Liver (tissue), 9 donors: Measurements from ENCODE around the gene TTC21A. TPM values are rescaled to one million over a fixed set of nuclear protein-coding genes. Genes with fewer than 3 reads are reported as not detected.

Experiments used
- DNase-seq: peaks from one replicate; pipeline ENCODE4 v3.0.0-alpha.2; 2017; ENCODE audit warnings: low spot score
- H3K27ac ChIP-seq, 2 donors: one replicate each; pipeline ENCODE4 v1.7.0; 2013; ENCODE audit warnings: inconsistent platforms in 2 of 2, low read length in 2 of 2, control low read depth in 1 of 2, low read depth in 1 of 2, mild to moderate bottlenecking in 1 of 2
- H3K27me3 ChIP-seq, 4 donors: one replicate each; pipeline versions ENCODE4 v1.6.1 to v1.7.0; 2013; ENCODE audit warnings: low read length in 3 of 4, inconsistent platforms in 1 of 4, mild to moderate bottlenecking in 1 of 4, moderate library complexity in 1 of 4; ENCODE audit not compliant: control insufficient read depth in 4 of 4, insufficient read depth in 4 of 4
- H3K36me3 ChIP-seq, 4 donors: one replicate each; pipeline versions ENCODE4 v1.6.1 to v1.7.0; 2013; ENCODE audit warnings: low read length in 3 of 4, mild to moderate bottlenecking in 3 of 4, low read depth in 1 of 4, moderate library complexity in 1 of 4; ENCODE audit not compliant: control insufficient read depth in 4 of 4, insufficient read depth in 3 of 4
- H3K4me1 ChIP-seq, 4 donors: one replicate each; pipeline versions ENCODE4 v1.6.1 to v1.7.0; 2013; ENCODE audit warnings: low read length in 3 of 4, mild to moderate bottlenecking in 3 of 4, moderate library complexity in 1 of 4; ENCODE audit not compliant: control insufficient read depth in 4 of 4, insufficient read depth in 4 of 4
- H3K4me3 ChIP-seq, 3 donors: one replicate each; pipeline versions ENCODE4 v1.6.1 to v1.7.0; 2013; ENCODE audit warnings: low read length in 3 of 3, control low read depth in 1 of 3, low read depth in 1 of 3, mild to moderate bottlenecking in 1 of 3
- H3K9ac ChIP-seq, 2 donors: one replicate each; pipeline ENCODE4 v1.7.0; 2013; ENCODE audit warnings: low read length in 2 of 2, mild to moderate bottlenecking in 2 of 2, moderate library complexity in 2 of 2, control low read depth in 1 of 2, low read depth in 1 of 2
- H3K9me3 ChIP-seq, 4 donors: one replicate each; pipeline versions ENCODE4 v1.6.1 to v1.7.0; 2013; ENCODE audit warnings: low read length in 3 of 4; ENCODE audit not compliant: control insufficient read depth in 4 of 4
- CTCF ChIP-seq: fragments of 150-350 bp; IDR thresholded peaks from 2 replicates; pipeline ENCODE4 v1.5.1; 2017; ENCODE audit warnings: improper control_type of control experiment, low read depth, low read length; ENCODE audit not compliant: missing input control
- EGR1 ChIP-seq, 2 donors: IDR thresholded peaks; 2 replicates each; pipeline ENCODE4 v1.6.1; 2016 to 2018; ENCODE audit warnings: antibody characterized with exemption in 2 of 2, low read depth in 2 of 2
- FOXA1 ChIP-seq: IDR thresholded peaks from 2 replicates; pipeline ENCODE4 v1.6.1; 2016; ENCODE audit warnings: antibody characterized with exemption
- FOXA2 ChIP-seq: IDR thresholded peaks from 2 replicates; pipeline ENCODE4 v1.6.1; 2016; ENCODE audit warnings: antibody characterized with exemption
- GABPA ChIP-seq, 2 donors: IDR thresholded peaks in 1 of 2; conservative IDR thresholded peaks in 1 of 2; 2 replicates each; pipeline ENCODE4 v1.6.1; 2016; ENCODE audit warnings: antibody characterized with exemption in 2 of 2, mild to moderate bottlenecking in 1 of 2, moderate library complexity in 1 of 2
- HNF4A ChIP-seq, 2 donors: conservative IDR thresholded peaks; 2 replicates each; pipeline ENCODE4 v1.6.1; 2016; ENCODE audit warnings: antibody characterized with exemption in 2 of 2, mild to moderate bottlenecking in 2 of 2
- HNF4G ChIP-seq: IDR thresholded peaks from 2 replicates; pipeline ENCODE4 v1.6.1; 2016; ENCODE audit warnings: antibody characterized with exemption
- JUND ChIP-seq, 2 donors: IDR thresholded peaks; 2 replicates each; pipeline ENCODE4 v1.6.1; 2016; ENCODE audit warnings: antibody characterized with exemption in 2 of 2
- NR2F2 ChIP-seq: IDR thresholded peaks from 2 replicates; pipeline ENCODE4 v1.6.1; 2016; ENCODE audit warnings: antibody characterized with exemption
- RAD21 ChIP-seq, 2 donors: IDR thresholded peaks; 2 replicates each; pipeline ENCODE4 v1.6.1; 2016; ENCODE audit warnings: antibody characterized with exemption in 2 of 2, mild to moderate bottlenecking in 2 of 2
- RXRA ChIP-seq, 2 donors: IDR thresholded peaks; 2 replicates each; pipeline ENCODE4 v1.6.1; 2017 to 2018; ENCODE audit warnings: antibody characterized with exemption in 2 of 2, mild to moderate bottlenecking in 1 of 2
- SP1 ChIP-seq: IDR thresholded peaks from 2 replicates; pipeline ENCODE4 v1.6.1; 2018; ENCODE audit warnings: antibody characterized with exemption, mild to moderate bottlenecking
- TAF1 ChIP-seq: conservative IDR thresholded peaks from 2 replicates; pipeline ENCODE4 v1.6.1; 2016; ENCODE audit warnings: antibody characterized with exemption, mild to moderate bottlenecking
- YY1 ChIP-seq: IDR thresholded peaks from 2 replicates; pipeline ENCODE4 v1.6.1; 2016; ENCODE audit warnings: antibody characterized with exemption, mild to moderate bottlenecking
- WGBS: extraction: QIAGEN DNeasy Blood & Tissue Kit; methylation state at CpG from one replicate; pipeline ENCODE4 v1.1.7; 2013; 5-methylcytosine and 5-hydroxymethylcytosine counted together
- polyA plus RNA-seq, 2 donors: library from polyadenylated mRNA; stranded (reverse) in 1 of 2; unstranded in 1 of 2; fragments of 200-250 nt in 1 of 2; fragments of >200 nt in 1 of 2; fragmentation: Nextera tagmentation in 1 of 2; extraction: Ambion mirVana in 1 of 2; gene quantifications; one replicate each; pipeline versions ENCODE4 v1.2.1 to v1.2.3, GENCODE V29; 2013 to 2015
- total RNA-seq, 2 donors: library from RNA; depleted of rRNA; stranded (reverse); fragments of >200 nt; gene quantifications; one replicate each; pipeline ENCODE4 v1.2.3, GENCODE V29; 2014
- TF ChIP-seq, protein P1 (sequence below): IDR thresholded peaks from 2 replicates; pipeline ENCODE4 v1.6.1; 2016; ENCODE audit warnings: antibody characterized with exemption
- TF ChIP-seq, protein P2 (sequence below): IDR thresholded peaks from 2 replicates; pipeline ENCODE4 v1.6.1; 2016; ENCODE audit warnings: antibody characterized with exemption
- TF ChIP-seq, protein P3 (sequence below): IDR thresholded peaks from 2 replicates; pipeline ENCODE4 v1.6.1; 2016; ENCODE audit warnings: antibody characterized with exemption
- TF ChIP-seq, protein P4 (sequence below): IDR thresholded peaks from 2 replicates; pipeline ENCODE4 v1.6.1; 2016; ENCODE audit warnings: antibody characterized with exemption, mild to moderate bottlenecking
- donor health status: healthy.
- donor health status: healthy.
- donor health status: healthy.
- donor health status: healthy.
- donor health status: healthy.

The TTC21A gene
- total and polyA plus RNA-seq, 4 donors = 0.28 to 3.3 (median 1.6) TPM

GRCh38 chr3:39065197-39065596, 42.3 kb upstream of the TTC21A start (continued):
- TF ChIP-seq SP1 = no peak

- WGBS = 86% methylated on average over 1 of the region's 1 CpG
- Histone ChIP-seq H3K9ac (no peak overlapping the region), H3K36me3 (peaks cover 1 to 31% (median 21%) of the 10 kb centered on the region in 4 donors), H3K27ac (no peak overlapping the region), H3K4me3 (no peak overlapping the region), H3K4me1 (peaks cover 0 to under 1% (median 0%) of the 10 kb centered on the region in 4 donors), H3K27me3 (no peaks in the 10 kb centered on the region), H3K9me3 (no peaks in the 10 kb centered on the region)
- TF ChIP-seq EGR1 (IDR thresholded peaks at IDR 0.05; ENCODE audit: low read depth in 2 of 2) = no peak
- TF ChIP-seq, protein P1, sequence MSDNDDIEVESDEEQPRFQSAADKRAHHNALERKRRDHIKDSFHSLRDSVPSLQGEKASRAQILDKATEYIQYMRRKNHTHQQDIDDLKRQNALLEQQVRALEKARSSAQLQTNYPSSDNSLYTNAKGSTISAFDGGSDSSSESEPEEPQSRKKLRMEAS = no peak
- TF ChIP-seq NR2F2 = no peak
- TF ChIP-seq, protein P2, sequence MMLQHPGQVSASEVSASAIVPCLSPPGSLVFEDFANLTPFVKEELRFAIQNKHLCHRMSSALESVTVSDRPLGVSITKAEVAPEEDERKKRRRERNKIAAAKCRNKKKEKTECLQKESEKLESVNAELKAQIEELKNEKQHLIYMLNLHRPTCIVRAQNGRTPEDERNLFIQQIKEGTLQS = no peak
- DNase-seq = no peak
These were observed 40.2 kb upstream of the TTC21A start for GRCh38 chr3:39067286-39067685.

DNA sequence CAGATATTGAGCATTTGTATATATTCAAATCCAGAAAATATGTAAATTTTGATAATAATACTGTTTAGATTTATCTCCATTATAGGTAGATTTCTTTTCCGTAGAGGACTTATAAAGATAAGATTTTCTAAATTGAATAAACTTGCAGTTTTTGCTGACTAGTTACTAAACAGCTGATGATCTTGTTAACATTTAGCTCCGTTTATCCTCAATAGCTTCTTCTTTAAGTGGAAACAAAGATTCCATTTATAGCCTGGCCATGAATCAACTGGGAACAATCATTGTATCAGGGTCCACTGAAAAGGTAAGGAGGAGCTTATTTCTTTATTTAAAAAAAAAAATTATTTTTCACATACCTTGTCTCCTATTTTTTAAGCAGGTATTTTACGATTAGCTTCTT, 38.9 kb upstream of the TTC21A start:
- Histone ChIP-seq H3K9me3 (no peaks in the 10 kb centered on the region), H3K4me3 (no peak overlapping the region), H3K27me3 (no peaks in the 10 kb centered on the region), H3K9ac (no peak overlapping the region), H3K27ac (no peak overlapping the region), H3K36me3 (peaks cover 3 to 38% (median 25%) of the 10 kb centered on the region in 4 donors), H3K4me1 (no peaks in the 10 kb centered on the region)
- no peak for TF ChIP-seq TAF1
- TF ChIP-seq YY1 = no peak
- TF ChIP-seq SP1 = no peak
- no peak for TF ChIP-seq GABPA (IDR thresholded peaks at IDR 0.05 in 1 of 2, conservative IDR thresholded peaks at IDR 0.05 in 1 of 2)
- no peak for TF ChIP-seq RAD21 (IDR thresholded peaks at IDR 0.05)
- no peak for TF ChIP-seq HNF4G
- no peak for TF ChIP-seq RXRA (IDR thresholded peaks at IDR 0.05)
- TF ChIP-seq FOXA1 = no peak
- 93% methylated on average over 3 of the region's 3 CpGs for WGBS
- DNase-seq = no peak

GRCh38 chr3:39075910-39076309, 31.6 kb upstream of the TTC21A start:
- no peak overlapping the region for H3K4me3 ChIP-seq
- no peak for DNase-seq
- no peak overlapping the region for H3K27ac ChIP-seq
- WGBS = 98% methylated on average over 10 of the region's 10 CpGs
- H3K4me1 ChIP-seq = no peaks in the 10 kb centered on the region
- no peaks in the 10 kb centered on the region for H3K27me3 ChIP-seq
- peaks cover 15 to 57% (median 48%) of the 10 kb centered on the region in 4 donors for H3K36me3 ChIP-seq
- no peak overlapping the region for H3K9ac ChIP-seq
- no peaks in the 10 kb centered on the region for H3K9me3 ChIP-seq
- TF ChIP-seq GABPA (IDR thresholded peaks at IDR 0.05 in 1 of 2, conservative IDR thresholded peaks at IDR 0.05 in 1 of 2) = no peak
- TF ChIP-seq, protein P1 = no peak
- no peak for TF ChIP-seq RAD21 (IDR thresholded peaks at IDR 0.05)
- TF ChIP-seq TAF1 = no peak
- no peak for TF ChIP-seq SP1
- TF ChIP-seq, protein P2 = no peak
- no peak for TF ChIP-seq NR2F2
- no peak for TF ChIP-seq EGR1 (IDR thresholded peaks at IDR 0.05; ENCODE audit: low read depth in 2 of 2)
- TF ChIP-seq FOXA2 = no peak
- no peak for TF ChIP-seq FOXA1
- no peak for TF ChIP-seq JUND (IDR thresholded peaks at IDR 0.05)
- no peak for TF ChIP-seq YY1
- no peak for TF ChIP-seq HNF4A (conservative IDR thresholded peaks at IDR 0.05)
- TF ChIP-seq, protein P3, sequence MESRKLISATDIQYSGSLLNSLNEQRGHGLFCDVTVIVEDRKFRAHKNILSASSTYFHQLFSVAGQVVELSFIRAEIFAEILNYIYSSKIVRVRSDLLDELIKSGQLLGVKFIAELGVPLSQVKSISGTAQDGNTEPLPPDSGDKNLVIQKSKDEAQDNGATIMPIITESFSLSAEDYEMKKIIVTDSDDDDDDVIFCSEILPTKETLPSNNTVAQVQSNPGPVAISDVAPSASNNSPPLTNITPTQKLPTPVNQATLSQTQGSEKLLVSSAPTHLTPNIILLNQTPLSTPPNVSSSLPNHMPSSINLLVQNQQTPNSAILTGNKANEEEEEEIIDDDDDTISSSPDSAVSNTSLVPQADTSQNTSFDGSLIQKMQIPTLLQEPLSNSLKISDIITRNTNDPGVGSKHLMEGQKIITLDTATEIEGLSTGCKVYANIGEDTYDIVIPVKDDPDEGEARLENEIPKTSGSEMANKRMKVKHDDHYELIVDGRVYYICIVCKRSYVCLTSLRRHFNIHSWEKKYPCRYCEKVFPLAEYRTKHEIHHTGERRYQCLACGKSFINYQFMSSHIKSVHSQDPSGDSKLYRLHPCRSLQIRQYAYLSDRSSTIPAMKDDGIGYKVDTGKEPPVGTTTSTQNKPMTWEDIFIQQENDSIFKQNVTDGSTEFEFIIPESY = no peak
- TF ChIP-seq RXRA (IDR thresholded peaks at IDR 0.05) = no peak
- TF ChIP-seq CTCF = no peak
- TF ChIP-seq, protein P4, sequence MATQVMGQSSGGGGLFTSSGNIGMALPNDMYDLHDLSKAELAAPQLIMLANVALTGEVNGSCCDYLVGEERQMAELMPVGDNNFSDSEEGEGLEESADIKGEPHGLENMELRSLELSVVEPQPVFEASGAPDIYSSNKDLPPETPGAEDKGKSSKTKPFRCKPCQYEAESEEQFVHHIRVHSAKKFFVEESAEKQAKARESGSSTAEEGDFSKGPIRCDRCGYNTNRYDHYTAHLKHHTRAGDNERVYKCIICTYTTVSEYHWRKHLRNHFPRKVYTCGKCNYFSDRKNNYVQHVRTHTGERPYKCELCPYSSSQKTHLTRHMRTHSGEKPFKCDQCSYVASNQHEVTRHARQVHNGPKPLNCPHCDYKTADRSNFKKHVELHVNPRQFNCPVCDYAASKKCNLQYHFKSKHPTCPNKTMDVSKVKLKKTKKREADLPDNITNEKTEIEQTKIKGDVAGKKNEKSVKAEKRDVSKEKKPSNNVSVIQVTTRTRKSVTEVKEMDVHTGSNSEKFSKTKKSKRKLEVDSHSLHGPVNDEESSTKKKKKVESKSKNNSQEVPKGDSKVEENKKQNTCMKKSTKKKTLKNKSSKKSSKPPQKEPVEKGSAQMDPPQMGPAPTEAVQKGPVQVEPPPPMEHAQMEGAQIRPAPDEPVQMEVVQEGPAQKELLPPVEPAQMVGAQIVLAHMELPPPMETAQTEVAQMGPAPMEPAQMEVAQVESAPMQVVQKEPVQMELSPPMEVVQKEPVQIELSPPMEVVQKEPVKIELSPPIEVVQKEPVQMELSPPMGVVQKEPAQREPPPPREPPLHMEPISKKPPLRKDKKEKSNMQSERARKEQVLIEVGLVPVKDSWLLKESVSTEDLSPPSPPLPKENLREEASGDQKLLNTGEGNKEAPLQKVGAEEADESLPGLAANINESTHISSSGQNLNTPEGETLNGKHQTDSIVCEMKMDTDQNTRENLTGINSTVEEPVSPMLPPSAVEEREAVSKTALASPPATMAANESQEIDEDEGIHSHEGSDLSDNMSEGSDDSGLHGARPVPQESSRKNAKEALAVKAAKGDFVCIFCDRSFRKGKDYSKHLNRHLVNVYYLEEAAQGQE = no peak
